SU-DHL-6 (cell line): Measurements from ENCODE around the gene SLC35E4.
"Not testable (repeated sequence)": the region's sequence is repeated elsewhere in the genome, so short reads cannot be mapped to it uniquely, and the experiment has no call there.

ENCODE experiments used
- H2AFZ ChIP-seq: fragments of 200-600 bp; sonication (generic); 2 replicates; pipeline ENCODE4 v1.6.1; 2014; ENCODE audit warnings: low read depth, mild to moderate bottlenecking, moderate library complexity, mixed read lengths, antibody characterized with exemption, low read length; ENCODE audit not compliant: severe bottlenecking
- H3F3A ChIP-seq: fragments of 200-600 bp; shearing (Covaris generic); 2 replicates; pipeline ENCODE4 v1.6.0; 2016; ENCODE audit warnings: antibody characterized with exemption, mild to moderate bottlenecking; ENCODE audit not compliant: insufficient read depth
- H3K27ac ChIP-seq: fragments of 200-600 bp; sonication (generic); 2 replicates; pipeline ENCODE4 v1.5.1; 2016; ENCODE audit warnings: low read depth, mild to moderate bottlenecking, low read length, moderate library complexity, mixed read lengths
- H3K27me3 ChIP-seq: fragments of 200-600 bp; sonication (generic), shearing (Covaris generic); 2 replicates; pipeline ENCODE4 v1.6.0; 2014; ENCODE audit warnings: mild to moderate bottlenecking, low read length
- H3K36me3 ChIP-seq: fragments of 200-600 bp; sonication (generic); 2 replicates; pipeline ENCODE4 v1.6.1; 2014; ENCODE audit warnings: mild to moderate bottlenecking, low read length, mixed read lengths
- H3K4me2 ChIP-seq: fragments of 300-600, 200-600 bp; shearing (Covaris generic), sonication (generic); 2 replicates; pipeline ENCODE4 v1.6.0; 2014; ENCODE audit warnings: low read length, low read depth, mild to moderate bottlenecking; ENCODE audit not compliant: poor library complexity, severe bottlenecking
- H3K4me3 ChIP-seq: fragments of 200-600 bp; sonication (generic); 2 replicates; pipeline ENCODE4 v1.5.1; 2014; ENCODE audit warnings: antibody characterized with exemption, low read length, mild to moderate bottlenecking, mixed read lengths; ENCODE audit not compliant: insufficient read depth, poor library complexity, severe bottlenecking
- H3K79me2 ChIP-seq: fragments of 200-600 bp; sonication (generic); 2 replicates; pipeline ENCODE4 v1.6.1; 2014; ENCODE audit warnings: mild to moderate bottlenecking, low read length, moderate library complexity; ENCODE audit not compliant: insufficient read depth
- H3K9ac ChIP-seq: fragments of 200-600 bp; sonication (generic); 2 replicates; pipeline ENCODE4 v1.7.0; 2014; ENCODE audit warnings: mild to moderate bottlenecking, low read length
- H3K9me2 ChIP-seq: fragments of 200-600 bp; sonication (generic); replicated peaks from 2 replicates; pipeline ENCODE4 v1.6.1; 2014; ENCODE audit warnings: low read length; ENCODE audit not compliant: insufficient read depth
- H3K9me3 ChIP-seq: fragments of 200-600 bp; sonication (generic); 2 replicates; pipeline ENCODE4 v1.6.1; 2014; ENCODE audit warnings: low read length, mixed read lengths; ENCODE audit not compliant: insufficient read depth
- H4K20me1 ChIP-seq: fragments of 200-600 bp; sonication (generic); 2 replicates; pipeline ENCODE4 v1.6.1; 2014; ENCODE audit warnings: low read depth, mild to moderate bottlenecking, antibody characterized with exemption, low read length, moderate library complexity, mixed read lengths
- CTCF ChIP-seq: fragments of 200-600 bp; sonication (generic); IDR thresholded peaks from one replicate; pipeline ENCODE4 v1.5.1; 2017; ENCODE audit warnings: antibody characterized with exemption, mild to moderate bottlenecking, low read length, moderate library complexity; ENCODE audit not compliant: insufficient read depth, poor library complexity, severe bottlenecking
- EZH2phosphoT487 ChIP-seq: fragments of 200-600 bp; sonication (generic), shearing (Covaris generic); conservative IDR thresholded peaks from 2 replicates; pipeline ENCODE4 v1.6.1; 2018; ENCODE audit warnings: mild to moderate bottlenecking, antibody characterized with exemption, low read length, moderate library complexity, mixed read lengths

SLC35E4 gene

GRCh38 chr22:30675436-30675835, 39.9 kb downstream of the SLC35E4 start:
- Histone ChIP-seq H3K9ac (no peak overlapping the region), H3F3A (no peaks in the 10 kb centered on the region), H3K4me2 (no peak overlapping the region), H3K36me3 (no peaks in the 10 kb centered on the region), H2AFZ (no peak overlapping the region), H3K27me3 (no peaks in the 10 kb centered on the region), H3K27ac (no peak overlapping the region), H3K4me3 (no peak overlapping the region), H3K9me3 (no peaks in the 10 kb centered on the region), H4K20me1 (no peaks in the 10 kb centered on the region), H3K9me2 (no peaks in the 10 kb centered on the region), H3K79me2 (no peaks in the 10 kb centered on the region)
- TF ChIP-seq EZH2phosphoT487 = no peak
- no peak for TF ChIP-seq CTCF

- H3K9me2 ChIP-seq, H3K9ac ChIP-seq, H3K36me3 ChIP-seq, H3K9me3 ChIP-seq, H2AFZ ChIP-seq, H3K4me2 ChIP-seq, H3K4me3 ChIP-seq, H4K20me1 ChIP-seq, H3K27me3 ChIP-seq, H3K27ac ChIP-seq, H3K79me2 ChIP-seq, H3F3A ChIP-seq: not testable (repeated sequence)
These were observed 41.0 kb downstream of the SLC35E4 start for GRCh38 chr22:30676565-30676964.

- H3K27ac ChIP-seq, H3K4me3 ChIP-seq, H2AFZ ChIP-seq: not testable (repeated sequence)
These were observed 44.5 kb downstream of the SLC35E4 start for GRCh38 chr22:30679895-30680690.

GRCh38 chr22:30680991-30681770, 45.6 kb downstream of the SLC35E4 start:
- Histone ChIP-seq H3K4me2 (no peak overlapping the region), H4K20me1 (no peaks in the 10 kb centered on the region), H3K27me3 (no peaks in the 10 kb centered on the region), H3K27ac (no peak overlapping the region), H3F3A (no peaks in the 10 kb centered on the region), H3K4me3 (no peak overlapping the region), H3K9me2 (no peaks in the 10 kb centered on the region), H3K79me2 (no peaks in the 10 kb centered on the region), H2AFZ (no peak overlapping the region), H3K36me3 (no peaks in the 10 kb centered on the region), H3K9me3 (no peaks in the 10 kb centered on the region), H3K9ac (no peak overlapping the region)
- no peak for TF ChIP-seq EZH2phosphoT487
- no peak for TF ChIP-seq CTCF

More at GRCh38 chr22:30679895-30680690, 44.5 kb downstream of the SLC35E4 start:
- not testable (repeated sequence) for H3K27me3 ChIP-seq, H3K9me2 ChIP-seq, H3K9ac ChIP-seq, H4K20me1 ChIP-seq, H3F3A ChIP-seq, H3K9me3 ChIP-seq, H3K79me2 ChIP-seq, H3K36me3 ChIP-seq, H3K4me2 ChIP-seq
